ENCODE data around the gene GMDS. TPM values are rescaled to one million over a fixed set of nuclear protein-coding genes. Genes with fewer than 3 reads are reported as not detected.

The GMDS gene
- total and polyA plus RNA-seq, 2 of the 13 experiments (the other 11 are each of a cell fraction or from before 2014, with no cell fraction given), result 64.4 to 112 TPM

DNA sequence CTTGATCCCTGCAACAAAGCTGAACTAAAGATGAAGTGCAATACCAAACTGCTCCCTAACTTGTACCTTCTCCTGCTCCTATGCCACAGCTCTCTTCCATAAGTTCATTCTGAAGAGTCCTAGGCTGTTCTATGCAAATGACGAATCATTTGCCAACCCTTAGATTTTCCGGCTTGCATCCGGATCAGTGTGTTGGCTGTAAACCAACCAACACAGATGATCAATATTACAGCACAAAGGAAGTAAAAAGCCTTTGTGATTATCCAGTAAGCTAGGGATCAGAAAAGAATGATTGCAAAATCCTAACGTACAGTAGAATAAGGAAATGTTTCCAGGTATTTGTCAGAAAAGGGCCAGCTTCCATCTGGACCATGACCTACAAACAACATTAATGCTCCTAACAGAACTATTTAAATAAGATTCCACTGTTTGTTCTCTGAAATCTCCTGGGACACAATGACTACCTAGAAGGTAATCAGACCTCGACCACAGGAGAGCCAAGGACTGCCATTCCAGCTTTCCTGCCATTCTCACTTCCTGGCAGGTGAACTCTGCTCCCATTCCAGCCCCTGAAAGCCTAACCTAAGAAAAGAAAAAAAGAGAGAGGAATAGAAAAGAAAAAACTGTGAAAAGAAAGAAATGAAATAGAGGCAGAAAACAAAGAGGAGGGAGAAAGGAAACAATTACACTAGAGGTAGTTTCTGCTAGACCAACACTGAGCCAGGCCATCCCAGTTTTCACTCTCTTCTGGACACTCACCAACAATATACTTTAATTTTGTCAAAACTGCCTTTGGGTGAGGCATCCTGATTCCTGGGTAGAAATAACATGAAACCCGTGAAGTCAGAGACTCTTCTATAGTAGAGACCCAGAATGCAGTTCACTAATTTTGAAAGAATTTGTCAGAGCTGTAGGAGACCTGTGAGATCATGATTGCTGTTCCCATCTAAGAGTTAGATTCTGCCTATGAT, 19.7 kb downstream of the GMDS start (continued):
- TF ChIP-seq MXI1 (IDR thresholded peaks at IDR 0.05; ENCODE audit: borderline replicate concordance, low read depth, low read length), result peak; percentile 57; the same call in 1 of the 3 replicates
- TF ChIP-seq ZNF549 (CRISPR knock-in tag; IDR thresholded peaks at IDR 0.05), result no peak
- TF ChIP-seq HNF1B (CRISPR knock-in tag; IDR thresholded peaks at IDR 0.05), result peak; percentile 85
- TF ChIP-seq ZMAT5 (CRISPR knock-in tag; IDR thresholded peaks at IDR 0.05; ENCODE audit: borderline replicate concordance, low read depth), result no peak
- no peak for TF ChIP-seq NR0B2 (CRISPR knock-in tag; IDR thresholded peaks at IDR 0.05)
- TF ChIP-seq REST (IDR thresholded peaks at IDR 0.05; ENCODE audit: borderline replicate concordance in 1 of 2, low read depth in 1 of 2, low read length in 2 of 2), result peak in 1 of 2 experiments; percentile 73; a peak in 2 of 4 replicates
- peak; percentile 97 for TF ChIP-seq HDAC2 (CRISPR knock-in tag; IDR thresholded peaks at IDR 0.05)
- peak; percentile 96 for TF ChIP-seq ZKSCAN5 (CRISPR knock-in tag; IDR thresholded peaks at IDR 0.05)
- TF ChIP-seq ZFP41 (CRISPR knock-in tag; IDR thresholded peaks at IDR 0.05; ENCODE audit: borderline replicate concordance), result no peak
- TF ChIP-seq, protein P1, sequence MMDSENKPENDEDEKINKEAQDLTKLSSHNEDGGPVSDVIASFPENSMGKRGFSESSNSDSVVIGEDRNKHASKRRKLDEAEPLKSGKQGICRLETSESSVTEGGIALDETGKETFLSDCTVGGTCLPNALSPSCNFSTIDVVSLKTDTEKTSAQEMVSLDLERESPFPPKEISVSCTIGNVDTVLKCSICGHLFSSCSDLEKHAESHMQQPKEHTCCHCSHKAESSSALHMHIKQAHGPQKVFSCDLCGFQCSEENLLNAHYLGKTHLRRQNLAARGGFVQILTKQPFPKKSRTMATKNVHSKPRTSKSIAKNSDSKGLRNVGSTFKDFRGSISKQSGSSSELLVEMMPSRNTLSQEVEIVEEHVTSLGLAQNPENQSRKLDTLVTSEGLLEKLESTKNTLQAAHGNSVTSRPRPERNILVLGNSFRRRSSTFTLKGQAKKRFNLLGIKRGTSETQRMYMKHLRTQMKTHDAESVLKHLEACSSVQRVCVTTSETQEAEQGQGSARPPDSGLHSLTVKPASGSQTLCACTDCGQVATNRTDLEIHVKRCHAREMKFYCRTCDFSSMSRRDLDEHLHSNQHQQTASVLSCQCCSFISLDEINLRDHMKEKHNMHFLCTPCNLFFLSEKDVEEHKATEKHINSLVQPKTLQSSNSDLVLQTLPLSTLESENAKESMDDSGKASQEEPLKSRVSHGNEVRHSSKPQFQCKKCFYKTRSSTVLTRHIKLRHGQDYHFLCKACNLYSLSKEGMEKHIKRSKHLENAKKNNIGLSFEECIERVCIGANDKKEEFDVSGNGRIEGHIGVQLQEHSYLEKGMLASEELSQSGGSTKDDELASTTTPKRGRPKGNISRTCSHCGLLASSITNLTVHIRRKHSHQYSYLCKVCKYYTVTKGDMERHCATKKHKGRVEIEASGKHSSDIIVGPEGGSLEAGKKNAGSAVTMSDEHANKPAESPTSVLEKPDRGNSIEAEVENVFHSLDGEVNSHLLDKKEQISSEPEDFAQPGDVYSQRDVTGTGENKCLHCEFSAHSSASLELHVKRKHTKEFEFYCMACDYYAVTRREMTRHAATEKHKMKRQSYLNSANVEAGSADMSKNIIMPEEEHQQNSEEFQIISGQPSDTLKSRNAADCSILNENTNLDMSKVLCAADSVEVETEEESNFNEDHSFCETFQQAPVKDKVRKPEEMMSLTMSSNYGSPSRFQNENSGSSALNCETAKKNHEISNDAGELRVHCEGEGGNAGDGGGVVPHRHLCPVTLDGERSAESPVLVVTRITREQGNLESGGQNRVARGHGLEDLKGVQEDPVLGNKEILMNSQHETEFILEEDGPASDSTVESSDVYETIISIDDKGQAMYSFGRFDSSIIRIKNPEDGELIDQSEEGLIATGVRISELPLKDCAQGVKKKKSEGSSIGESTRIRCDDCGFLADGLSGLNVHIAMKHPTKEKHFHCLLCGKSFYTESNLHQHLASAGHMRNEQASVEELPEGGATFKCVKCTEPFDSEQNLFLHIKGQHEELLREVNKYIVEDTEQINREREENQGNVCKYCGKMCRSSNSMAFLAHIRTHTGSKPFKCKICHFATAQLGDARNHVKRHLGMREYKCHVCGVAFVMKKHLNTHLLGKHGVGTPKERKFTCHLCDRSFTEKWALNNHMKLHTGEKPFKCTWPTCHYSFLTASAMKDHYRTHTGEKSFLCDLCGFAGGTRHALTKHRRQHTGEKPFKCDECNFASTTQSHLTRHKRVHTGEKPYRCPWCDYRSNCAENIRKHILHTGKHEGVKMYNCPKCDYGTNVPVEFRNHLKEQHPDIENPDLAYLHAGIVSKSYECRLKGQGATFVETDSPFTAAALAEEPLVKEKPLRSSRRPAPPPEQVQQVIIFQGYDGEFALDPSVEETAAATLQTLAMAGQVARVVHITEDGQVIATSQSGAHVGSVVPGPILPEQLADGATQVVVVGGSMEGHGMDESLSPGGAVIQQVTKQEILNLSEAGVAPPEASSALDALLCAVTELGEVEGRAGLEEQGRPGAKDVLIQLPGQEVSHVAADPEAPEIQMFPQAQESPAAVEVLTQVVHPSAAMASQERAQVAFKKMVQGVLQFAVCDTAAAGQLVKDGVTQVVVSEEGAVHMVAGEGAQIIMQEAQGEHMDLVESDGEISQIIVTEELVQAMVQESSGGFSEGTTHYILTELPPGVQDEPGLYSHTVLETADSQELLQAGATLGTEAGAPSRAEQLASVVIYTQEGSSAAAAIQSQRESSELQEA (CRISPR knock-in tag; IDR thresholded peaks at IDR 0.05; ENCODE audit: not compliant biosample characterization), result no peak
- no peak; the same call in 1 of the 2 replicates for TF ChIP-seq ESRRA (CRISPR knock-in tag; IDR thresholded peaks at IDR 0.05; ENCODE audit: low read depth)
